Measurements from ENCODE around the gene C2orf49.

- no peak for TF ChIP-seq CTCF (conservative IDR thresholded peaks at IDR 0.05 in 1 of 2, IDR thresholded peaks at IDR 0.05 in 1 of 2; ENCODE audit: extremely low read depth in 1 of 2, insufficient read depth in 1 of 2, low read depth in 1 of 2, low read length in 2 of 2)
- no peak for TF ChIP-seq EZH2 (IDR thresholded peaks at IDR 0.05; ENCODE audit: borderline replicate concordance, low read length)
These were observed 39.5 kb downstream of the C2orf49 start for GRCh38 chr2:105376789-105377240.
